Tibial artery (tissue), 4 donors: ENCODE data around the gene POU2AF3.
"Not testable (repeated sequence)": the region's sequence is repeated elsewhere in the genome, so short reads cannot be mapped to it uniquely, and the experiment has no call there.

Source experiments
- DNase-seq, 2 donors: peaks; one replicate each; pipeline ENCODE4 v3.0.0-alpha.2; 2019
- H3K27ac ChIP-seq, 2 donors: fragments of 200-600 bp; sonication (generic) in 1 of 2; 1 replicate in 1 of 2; 2 replicates in 1 of 2; pipeline ENCODE4 v1.5.1; 2018 to 2019; ENCODE audit warnings: mild to moderate bottlenecking in 1 of 2
- H3K27me3 ChIP-seq, 2 donors: fragments of 200-600 bp; sonication (generic) in 1 of 2; one replicate each; pipeline versions ENCODE4 v1.5.1 to v1.6.0; 2016 to 2019
- H3K36me3 ChIP-seq, 3 donors: fragments of 200-600 bp; sonication (generic) in 2 of 3; one replicate each; pipeline ENCODE4 v1.5.1; 2016 to 2019; ENCODE audit warnings: mild to moderate bottlenecking in 2 of 3
- H3K4me1 ChIP-seq, 4 donors: fragments of 200-600 bp; sonication (generic) in 2 of 4; 1 replicate in 3 of 4; 2 replicates in 1 of 4; pipeline ENCODE4 v1.5.1; 2016 to 2019
- H3K4me3 ChIP-seq, 2 donors: fragments of 200-600 bp; sonication (generic) in 1 of 2; 1 replicate in 1 of 2; 2 replicates in 1 of 2; pipeline ENCODE4 v1.5.1; 2018 to 2019; ENCODE audit warnings: mild to moderate bottlenecking in 2 of 2
- H3K9me3 ChIP-seq, 3 donors: fragments of 200-600 bp; sonication (generic) in 1 of 3; one replicate each; pipeline ENCODE4 v1.5.1; 2016 to 2019
- CTCF ChIP-seq, 2 experiments: fragments of 200-600 bp in 1 of 2; fragments of 450-650 bp in 1 of 2; IDR thresholded peaks; one replicate each; pipeline ENCODE4 v1.5.1; 2017 to 2019; ENCODE audit warnings: antibody characterized with exemption in 2 of 2, mild to moderate bottlenecking in 1 of 2, moderate library complexity in 1 of 2
- intact Hi-C: fragments of 100-400 bp; cut with DNase I; formaldehyde crosslinking; loops from one replicate; pipeline ENCODE4 v1.15.0; 2023; ENCODE audit warnings: low total_unique reads

Gene POU2AF3

GRCh38 chr11:111312076-111312475 is 13.7 kb downstream of the POU2AF3 start:
- Histone ChIP-seq H3K4me3 (no peak overlapping the region), H3K36me3 (no peaks in the 10 kb centered on the region)
- intact Hi-C loops = no loop called here

GRCh38 chr11:111319296-111319695 is 20.9 kb downstream of the POU2AF3 start:
- Histone ChIP-seq H3K27ac (no peak overlapping the region), H3K4me1 (peaks cover 0 to 23% (median 12%) of the 10 kb centered on the region in 4 donors), H3K27me3 (no peaks in the 10 kb centered on the region), H3K4me3 (no peak overlapping the region), H3K36me3 (no peaks in the 10 kb centered on the region), H3K9me3 (no peaks in the 10 kb centered on the region)
- intact Hi-C loops = no loop called here
- TF ChIP-seq CTCF (IDR thresholded peaks at IDR 0.05) = no peak
- DNase-seq = no peak

More at GRCh38 chr11:111312076-111312475, 13.7 kb downstream of the POU2AF3 start:
- no peaks in the 10 kb centered on the region for H3K9me3 ChIP-seq
- no peak overlapping the region for H3K27ac ChIP-seq
- DNase-seq = no peak
- no peaks in the 10 kb centered on the region for H3K4me1 ChIP-seq
- TF ChIP-seq CTCF (IDR thresholded peaks at IDR 0.05) = no peak
- no peaks in the 10 kb centered on the region for H3K27me3 ChIP-seq

- H3K9me3 ChIP-seq, H3K4me3 ChIP-seq, intact Hi-C loops, H3K36me3 ChIP-seq, DNase-seq, H3K27me3 ChIP-seq: not testable (repeated sequence)
- Histone ChIP-seq H3K27ac (peak overlapping the region; percentile 10 to 18), H3K4me1 (peaks cover 0 to 31% (median 20%) of the 10 kb centered on the region in 4 donors)
Measured at GRCh38 chr11:111320199-111320598, 21.9 kb downstream of the POU2AF3 start.

- intact Hi-C loops = no loop called here
- Histone ChIP-seq H3K36me3 (no peaks in the 10 kb centered on the region), H3K4me3 (no peak overlapping the region), H3K9me3 (no peaks in the 10 kb centered on the region), H3K27me3 (no peaks in the 10 kb centered on the region), H3K4me1 (peaks cover 0 to 38% (median 24%) of the 10 kb centered on the region in 4 donors), H3K27ac (peak overlapping the region; percentile 10 to 18)
- no peak for TF ChIP-seq CTCF (IDR thresholded peaks at IDR 0.05)
- DNase-seq = no peak
Measured at GRCh38 chr11:111320728-111321568, 22.6 kb downstream of the POU2AF3 start.

GRCh38 chr11:111322534-111322933 is 24.2 kb downstream of the POU2AF3 start:
- Histone ChIP-seq H3K4me1 (peaks cover 0 to 53% (median 31%) of the 10 kb centered on the region in 4 donors), H3K36me3 (no peaks in the 10 kb centered on the region), H3K27ac (no peak overlapping the region), H3K4me3 (no peak overlapping the region), H3K9me3 (no peaks in the 10 kb centered on the region), H3K27me3 (no peaks in the 10 kb centered on the region)
- intact Hi-C loops = no loop called here
- no peak for DNase-seq
- TF ChIP-seq CTCF (IDR thresholded peaks at IDR 0.05) = no peak

- peak overlapping the region; percentile 11 to 24 for H3K4me3 ChIP-seq
- H3K27me3 ChIP-seq = no peaks in the 10 kb centered on the region
- H3K9me3 ChIP-seq = no peaks in the 10 kb centered on the region
- no peaks in the 10 kb centered on the region for H3K36me3 ChIP-seq
- peaks cover 0 to 71% (median 45%) of the 10 kb centered on the region in 4 donors for H3K4me1 ChIP-seq
- TF ChIP-seq CTCF (IDR thresholded peaks at IDR 0.05) = no peak
- peak; percentile 32 to 74 for DNase-seq
- H3K27ac ChIP-seq = peak overlapping the region; percentile 72 to 80
- intact Hi-C loops = no loop called here
Measured at GRCh38 chr11:111324277-111324720, 26.0 kb downstream of the POU2AF3 start.
